CD4-positive, alpha-beta T cell treated with Interleukin-17A for 1 hour (primary cell): ENCODE measurements around the gene LAMA4.

Source experiments
- DNase-seq: peaks from one replicate; pipeline ENCODE4 v3.0.0-alpha.2; 2020

The LAMA4 gene

GRCh38 chr6:112187736-112188135 lies 66.6 kb downstream of the LAMA4 start:
- no peak for DNase-seq

- no peak for DNase-seq
Measured at GRCh38 chr6:112184951-112185350, 69.4 kb downstream of the LAMA4 start.

- no peak for DNase-seq
Measured at GRCh38 chr6:112183271-112183671, 71.1 kb downstream of the LAMA4 start.

- no peak for DNase-seq
Measured at GRCh38 chr6:112181130-112181529, 73.2 kb downstream of the LAMA4 start.

- peak; percentile 72 for DNase-seq
Measured at GRCh38 chr6:112180095-112180820, 74.1 kb downstream of the LAMA4 start.

GRCh38 chr6:112179631-112180030 lies 74.7 kb downstream of the LAMA4 start:
- DNase-seq = no peak

GRCh38 chr6:112178846-112179245 lies 75.5 kb downstream of the LAMA4 start:
- DNase-seq = no peak

GRCh38 chr6:112177092-112177491 lies 77.3 kb downstream of the LAMA4 start:
- no peak for DNase-seq

- no peak for DNase-seq
Measured at GRCh38 chr6:112176175-112176574, 78.2 kb downstream of the LAMA4 start.

- DNase-seq = no peak
Measured at GRCh38 chr6:112173221-112173804, 81.1 kb downstream of the LAMA4 start.

- DNase-seq = no peak
Measured at GRCh38 chr6:112172540-112172939, 81.8 kb downstream of the LAMA4 start.

- DNase-seq = no peak
Measured at GRCh38 chr6:112169541-112169940, 84.8 kb downstream of the LAMA4 start.

- peak; percentile 75 for DNase-seq
Measured at GRCh38 chr6:112163295-112164257, 90.8 kb downstream of the LAMA4 start.

GRCh38 chr6:112160745-112161144 lies 93.6 kb downstream of the LAMA4 start:
- DNase-seq = no peak

GRCh38 chr6:112156668-112157067 lies 97.7 kb downstream of the LAMA4 start:
- no peak for DNase-seq

GRCh38 chr6:112155886-112156285 lies 98.5 kb downstream of the LAMA4 start:
- no peak for DNase-seq

- DNase-seq = no peak
Measured at GRCh38 chr6:112154711-112155110, 99.7 kb downstream of the LAMA4 start.

- no peak for DNase-seq
Measured at GRCh38 chr6:112153926-112154607, 100.3 kb downstream of the LAMA4 start.

- DNase-seq = no peak
Measured at GRCh38 chr6:112150363-112150762, 104.0 kb downstream of the LAMA4 start.

- no peak for DNase-seq
Measured at GRCh38 chr6:112149719-112150263, 104.6 kb downstream of the LAMA4 start.

GRCh38 chr6:112149236-112149635 lies 105.1 kb downstream of the LAMA4 start:
- DNase-seq = no peak

GRCh38 chr6:112148103-112148502 lies 106.3 kb downstream of the LAMA4 start:
- DNase-seq = no peak
